AG04450 (cell line): Measurements from ENCODE around the gene IL10RB. TPM values are rescaled to one million over a fixed set of nuclear protein-coding genes. Genes with fewer than 3 reads are reported as not detected.
"Not testable (repeated sequence)": the region's sequence is repeated elsewhere in the genome, so short reads cannot be mapped to it uniquely, and the experiment has no call there.

Experiments used
- CTCF ChIA-PET: fragments of 300-600, 350-600 bp; formaldehyde crosslinking; extraction: SDS; loops from one replicate; lab custom pipeline; 2022; ENCODE audit warnings: antibody characterized with exemption, inconsistent platforms; lab: Charles Lee
- POLR2A ChIA-PET: fragments of 350-600 bp; formaldehyde crosslinking; extraction: SDS; loops from one replicate; lab custom pipeline; 2021; ENCODE audit warnings: antibody characterized with exemption, inconsistent platforms; lab: Yijun Ruan, JAX
- DNase-seq: peaks from one replicate; pipeline ENCODE4 v3.0.0-alpha.2; 2011; ENCODE audit warnings: low read depth, low spot score
- H3K27ac ChIP-seq: one replicate; pipeline ENCODE4 v1.5.1; 2012; ENCODE audit warnings: low read depth, low read length, control low read depth
- H3K27me3 ChIP-seq: one replicate; pipeline ENCODE4 v1.6.0; 2012; ENCODE audit warnings: low read length; ENCODE audit not compliant: control insufficient read depth, insufficient read depth
- H3K4me3 ChIP-seq: 2 replicates; pipeline ENCODE4 v1.5.1; 2011; ENCODE audit warnings: mild to moderate bottlenecking, low read depth, low read length, control low read depth
- H3K9me3 ChIP-seq: 2 replicates; pipeline ENCODE4 v1.5.1; 2012; ENCODE audit warnings: low read length; ENCODE audit not compliant: control insufficient read depth, insufficient read depth
- CTCF ChIP-seq: IDR thresholded peaks from 2 replicates; pipeline ENCODE4 v1.5.1; 2011; ENCODE audit warnings: low read depth, low read length, control low read depth, inconsistent platforms
- polyA plus RNA-seq: library from polyadenylated mRNA; depleted of rRNA; stranded (reverse); fragments of >200 nt; gene quantifications from 2 replicates; pipeline ENCODE4 v1.2.3, GENCODE V29; 2011

Gene IL10RB
- polyA plus RNA-seq, 1 experiment = 46.4 TPM

DNA sequence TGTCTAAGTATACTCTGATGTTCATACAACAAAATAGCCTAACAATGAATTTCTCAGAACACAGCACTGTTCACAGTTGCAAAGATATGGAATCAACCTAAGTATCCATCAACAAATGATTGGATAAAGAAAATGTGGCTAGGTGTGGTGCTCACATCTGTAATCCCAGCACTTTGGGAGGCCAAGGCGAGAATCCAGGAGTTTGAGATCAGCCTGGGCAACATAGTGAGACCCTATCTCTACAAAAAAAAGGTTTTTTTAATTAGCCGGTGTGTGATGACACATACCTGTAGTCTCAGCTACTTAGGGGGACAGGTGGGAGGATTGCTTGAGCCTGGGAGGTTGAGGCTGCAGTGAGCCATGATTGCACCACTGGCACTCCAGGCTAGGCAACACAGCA, 25.8 kb upstream of the IL10RB start:
- Histone ChIP-seq H3K27me3 (no peaks in the 10 kb centered on the region), H3K27ac (no peak overlapping the region), H3K4me3 (no peak overlapping the region), H3K9me3 (no peaks in the 10 kb centered on the region)
- CTCF ChIA-PET = no interaction called here
- POLR2A ChIA-PET = no interaction called here
- DNase-seq = no peak
- TF ChIP-seq CTCF = no peak

DNA sequence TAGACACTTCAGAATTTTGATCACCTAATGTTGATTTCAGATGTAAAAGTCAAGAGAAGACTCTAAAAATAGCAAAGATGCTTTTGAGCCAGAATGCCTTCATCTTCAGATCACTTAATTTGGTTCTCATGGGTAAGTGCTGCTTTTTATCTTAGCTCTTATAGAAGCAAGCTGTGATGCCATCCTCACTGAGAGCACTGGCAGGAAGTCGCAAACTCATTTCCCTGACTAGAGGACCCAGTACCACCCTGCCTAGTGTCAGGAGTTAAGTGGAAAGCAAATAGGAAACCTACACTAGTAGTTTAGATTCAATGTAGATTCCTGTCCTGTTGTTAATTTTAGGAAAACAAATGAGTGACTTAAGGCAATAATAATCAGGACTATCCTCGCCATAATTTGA, 24.3 kb upstream of the IL10RB start:
- no peak for TF ChIP-seq CTCF
- POLR2A ChIA-PET = no interaction called here
- no peak for DNase-seq
- Histone ChIP-seq H3K4me3 (no peak overlapping the region), H3K9me3 (no peaks in the 10 kb centered on the region), H3K27me3 (no peaks in the 10 kb centered on the region), H3K27ac (no peak overlapping the region)
- CTCF ChIA-PET = no interaction called here

DNA sequence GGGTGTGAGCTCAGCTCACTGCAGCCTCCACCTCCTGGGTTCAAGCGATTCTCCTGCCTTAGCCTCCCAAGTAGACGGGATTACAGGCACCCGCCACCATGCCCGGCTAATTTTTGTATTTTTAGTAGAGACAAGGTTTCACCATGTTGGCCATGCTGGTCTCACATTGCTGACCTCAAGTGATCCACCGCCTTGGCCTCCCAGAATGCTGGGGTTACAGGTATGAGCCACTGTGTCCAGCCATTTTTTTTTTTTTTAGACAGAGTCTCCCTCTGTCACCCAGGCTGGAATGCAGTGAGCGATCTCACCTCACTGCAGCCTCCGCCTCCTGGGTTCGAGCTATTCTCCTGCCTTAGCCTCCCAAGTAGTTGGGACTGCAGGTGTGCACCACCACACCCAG, 23.3 kb upstream of the IL10RB start:
- H3K9me3 ChIP-seq, POLR2A ChIA-PET, H3K27me3 ChIP-seq, CTCF ChIA-PET, H3K4me3 ChIP-seq, H3K27ac ChIP-seq, DNase-seq: not testable (repeated sequence)

DNA sequence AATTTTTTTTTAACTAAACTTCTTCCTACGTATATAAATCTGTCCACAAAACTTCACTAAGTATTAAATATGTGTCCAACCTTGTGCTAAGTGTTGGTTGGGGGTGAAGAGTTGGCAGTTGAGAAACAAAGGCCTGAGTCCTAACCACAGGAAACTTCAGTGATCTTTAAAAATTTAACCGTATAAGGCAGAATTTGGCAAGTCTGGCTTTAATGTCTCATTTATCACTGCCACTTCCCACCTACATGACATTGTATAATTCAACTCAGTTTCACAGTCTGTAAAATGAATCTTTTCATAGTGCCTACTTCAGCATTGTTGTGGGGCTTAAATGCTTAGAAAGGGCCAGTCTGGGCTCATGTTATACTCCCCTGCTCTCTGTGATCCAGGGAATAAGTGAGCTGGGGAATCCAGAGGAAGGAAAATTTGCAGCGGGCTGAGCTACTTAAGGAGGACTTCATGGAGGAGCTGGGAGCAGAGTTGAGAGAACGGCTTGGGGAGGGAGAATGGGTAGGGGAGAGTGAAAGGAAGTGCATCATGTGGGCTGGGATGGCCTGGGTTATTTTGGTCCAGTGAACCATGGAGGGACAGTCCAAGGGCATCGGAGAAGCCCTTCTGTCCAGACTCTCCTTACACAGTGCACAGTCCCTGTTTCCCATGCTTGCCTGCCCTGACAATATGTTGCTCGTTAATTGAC, 21.9 kb upstream of the IL10RB start:
- CTCF ChIA-PET = interaction anchor here (0.6 kb wide), 1 partner anchor 131 kb away, joined by 3 read pairs; no protein-coding TSS in a partner anchor
- no peaks in the 10 kb centered on the region for H3K27me3 ChIP-seq
- no peak overlapping the region for H3K4me3 ChIP-seq
- no peak for TF ChIP-seq CTCF
- no peak overlapping the region for H3K27ac ChIP-seq
- POLR2A ChIA-PET = no interaction called here
- no peak for DNase-seq
- H3K9me3 ChIP-seq = no peaks in the 10 kb centered on the region

DNA sequence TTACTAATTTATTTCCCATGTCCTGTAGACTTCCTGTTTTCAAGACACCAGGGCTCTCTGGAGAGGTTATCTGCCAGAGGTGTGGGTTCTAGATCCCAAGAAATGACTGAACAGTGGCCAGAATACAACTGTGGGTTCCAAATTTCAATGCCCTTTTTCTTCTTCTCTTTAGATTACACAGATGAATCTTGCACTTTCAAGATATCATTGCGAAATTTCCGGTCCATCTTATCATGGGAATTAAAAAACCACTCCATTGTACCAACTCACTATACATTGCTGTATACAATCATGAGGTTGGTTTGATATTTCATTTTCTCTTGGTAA, 21.4 kb upstream of the IL10RB start:
- ChIA-PET CTCF (interaction anchor here (0.6 kb wide), 1 partner anchor 130 kb away, joined by 3 read pairs; no protein-coding TSS in a partner anchor), POLR2A (no interaction called here)
- Histone ChIP-seq H3K27ac (no peak overlapping the region), H3K27me3 (no peaks in the 10 kb centered on the region), H3K4me3 (no peak overlapping the region), H3K9me3 (no peaks in the 10 kb centered on the region)
- no peak for DNase-seq
- TF ChIP-seq CTCF = no peak
